CD8-positive, alpha-beta memory T cell (primary cell): ENCODE measurements around the gene TIAM2. TPM values are rescaled to one million over a fixed set of nuclear protein-coding genes. Genes with fewer than 3 reads are reported as not detected.

ENCODE experiments used
- CTCF ChIA-PET: fragments of 350-600 bp; sonication (Branson Sonifier 250); formaldehyde crosslinking; loops from one replicate; lab custom pipeline; 2021; ENCODE audit warnings: antibody characterized with exemption; lab: Charles Lee
- POLR2A ChIA-PET: fragments of 350-600 bp; sonication (Branson Sonifier 250); formaldehyde crosslinking; loops from one replicate; lab custom pipeline; 2021; ENCODE audit warnings: antibody characterized with exemption; lab: Charles Lee
- DNase-seq, 5 donors: peaks; one replicate each; pipeline versions ENCODE4 v3.0.0 to v3.0.0-alpha.2; 2020 to 2022; ENCODE audit warnings: mixed read lengths in 1 of 5
- H3K27ac ChIP-seq: one replicate; pipeline ENCODE4 v1.7.0; 2013; ENCODE audit warnings: low read depth, mild to moderate bottlenecking, low read length, moderate library complexity
- H3K27me3 ChIP-seq: 2 replicates; pipeline ENCODE4 v1.7.0; 2013; ENCODE audit warnings: low read length, mild to moderate bottlenecking; ENCODE audit not compliant: insufficient read depth, poor library complexity, severe bottlenecking
- H3K36me3 ChIP-seq: 2 replicates; pipeline ENCODE4 v1.7.0; 2013; ENCODE audit warnings: mild to moderate bottlenecking, low read length, moderate library complexity; ENCODE audit not compliant: insufficient read depth
- H3K4me1 ChIP-seq: 2 replicates; pipeline ENCODE4 v1.7.0; 2013; ENCODE audit warnings: mild to moderate bottlenecking, low read length, moderate library complexity; ENCODE audit not compliant: insufficient read depth
- H3K4me3 ChIP-seq: 2 replicates; pipeline ENCODE4 v1.7.0; 2013; ENCODE audit warnings: mild to moderate bottlenecking, low read length
- H3K9me3 ChIP-seq: 2 replicates; pipeline ENCODE4 v1.7.0; 2013; ENCODE audit warnings: mild to moderate bottlenecking, low read length
- H3K27ac Mint-ChIP-seq, 8 donors: one replicate each; pipeline ENCODE4 v1.8.0; 2020 to 2021; ENCODE audit warnings: mixed read lengths in 8 of 8, mild to moderate bottlenecking in 6 of 8, inconsistent platforms in 3 of 8, moderate library complexity in 3 of 8
- H3K27me3 Mint-ChIP-seq, 2 donors: one replicate each; pipeline ENCODE4 v1.8.0; 2020 to 2021; ENCODE audit warnings: mixed read lengths in 2 of 2, mild to moderate bottlenecking in 1 of 2, moderate library complexity in 1 of 2
- H3K36me3 Mint-ChIP-seq, 3 donors: one replicate each; pipeline ENCODE4 v1.8.0; 2020 to 2021; ENCODE audit warnings: mixed read lengths in 3 of 3, inconsistent platforms in 1 of 3, mild to moderate bottlenecking in 1 of 3
- H3K4me1 Mint-ChIP-seq, 3 donors: one replicate each; pipeline ENCODE4 v1.8.0; 2020 to 2021; ENCODE audit warnings: mixed read lengths in 3 of 3, inconsistent platforms in 1 of 3, mild to moderate bottlenecking in 1 of 3
- H3K4me3 Mint-ChIP-seq, 7 donors: one replicate each; pipeline ENCODE4 v1.8.0; 2020 to 2021; ENCODE audit warnings: mixed read lengths in 7 of 7, mild to moderate bottlenecking in 6 of 7, moderate library complexity in 4 of 7, inconsistent platforms in 2 of 7
- H3K9me3 Mint-ChIP-seq, 5 donors: one replicate each; pipeline ENCODE4 v1.8.0; 2020 to 2022; ENCODE audit warnings: mixed read lengths in 5 of 5, mild to moderate bottlenecking in 3 of 5, moderate library complexity in 2 of 5, inconsistent platforms in 1 of 5
- polyA plus RNA-seq: library from polyadenylated mRNA; unstranded; fragments of 300-500 nt; fragmentation: Illumina TruSeq; gene quantifications from one replicate; pipeline ENCODE4 v1.2.3, GENCODE V29; 2021
- total RNA-seq, 2 experiments: library from RNA; stranded (reverse); gene quantifications; one replicate each; pipeline ENCODE4 v1.2.3, GENCODE V29; 2021

TIAM2 gene
- total and polyA plus RNA-seq, 3 experiments from 2014 or later: 1.1 to 31.1 (median 24.5) TPM

GRCh38 chr6:155252581-155252980 is 257.5 kb downstream of the TIAM2 start:
- DNase-seq: no peak
- H3K27me3 Mint-ChIP-seq: no peaks in the 10 kb centered on the region
- ChIA-PET POLR2A (no interaction called here), CTCF (no interaction called here)
- H3K4me1 Mint-ChIP-seq: no peaks in the 10 kb centered on the region
- no peak overlapping the region for H3K4me3 ChIP-seq
- H3K36me3 ChIP-seq: no peaks in the 10 kb centered on the region
- no peaks in the 10 kb centered on the region for H3K27me3 ChIP-seq
- H3K9me3 Mint-ChIP-seq: no peaks in the 10 kb centered on the region
- H3K4me1 ChIP-seq: no peaks in the 10 kb centered on the region
- H3K9me3 ChIP-seq: no peaks in the 10 kb centered on the region
- H3K27ac Mint-ChIP-seq: peak overlapping the region in 2 of 8 donors; percentile 35 to 57
- H3K36me3 Mint-ChIP-seq: peaks cover 4 to 68% (median 12%) of the 10 kb centered on the region in 3 donors
- H3K27ac ChIP-seq: no peak overlapping the region
- H3K4me3 Mint-ChIP-seq: no peak overlapping the region

- no peak overlapping the region for H3K4me3 Mint-ChIP-seq
- Histone ChIP-seq H3K9me3 (no peaks in the 10 kb centered on the region), H3K4me3 (no peak overlapping the region), H3K36me3 (peaks cover 3% of the 10 kb centered on the region), H3K4me1 (no peaks in the 10 kb centered on the region), H3K27me3 (no peaks in the 10 kb centered on the region), H3K27ac (peak overlapping the region; percentile 35)
- no peaks in the 10 kb centered on the region for H3K4me1 Mint-ChIP-seq
- ChIA-PET POLR2A (no interaction called here), CTCF (no interaction called here)
- H3K27me3 Mint-ChIP-seq: no peaks in the 10 kb centered on the region
- no peaks in the 10 kb centered on the region for H3K9me3 Mint-ChIP-seq
- peak overlapping the region in 3 of 8 donors; percentile 53 to 72 (median 71) for H3K27ac Mint-ChIP-seq
- H3K36me3 Mint-ChIP-seq: peaks cover 4 to 76% (median 12%) of the 10 kb centered on the region in 3 donors
- DNase-seq: no peak
Observed at GRCh38 chr6:155253337-155253736, 258.2 kb downstream of the TIAM2 start.

- no peaks in the 10 kb centered on the region for H3K27me3 Mint-ChIP-seq
- no peak overlapping the region for H3K4me3 ChIP-seq
- no peaks in the 10 kb centered on the region for H3K9me3 Mint-ChIP-seq
- peaks cover 4 to 84% (median 12%) of the 10 kb centered on the region in 3 donors for H3K36me3 Mint-ChIP-seq
- no peak for DNase-seq
- H3K9me3 ChIP-seq: no peaks in the 10 kb centered on the region
- H3K27me3 ChIP-seq: no peaks in the 10 kb centered on the region
- POLR2A ChIA-PET: no interaction called here
- peak overlapping the region in 1 of 8 donors; percentile 56 for H3K27ac Mint-ChIP-seq
- H3K4me3 Mint-ChIP-seq: no peak overlapping the region
- no peaks in the 10 kb centered on the region for H3K4me1 ChIP-seq
- H3K27ac ChIP-seq: no peak overlapping the region
- peaks cover 3% of the 10 kb centered on the region for H3K36me3 ChIP-seq
- H3K4me1 Mint-ChIP-seq: no peaks in the 10 kb centered on the region
- CTCF ChIA-PET: no interaction called here
Observed at GRCh38 chr6:155254139-155254538, 259.0 kb downstream of the TIAM2 start.

GRCh38 chr6:155256122-155256795 is 261.1 kb downstream of the TIAM2 start:
- Mint-ChIP-seq H3K4me1 (peaks cover 0 to 2% (median under 1%) of the 10 kb centered on the region in 3 donors), H3K9me3 (no peaks in the 10 kb centered on the region), H3K27ac (peak overlapping the region in 1 of 8 donors; percentile 74), H3K4me3 (peak overlapping the region in 1 of 7 donors; percentile 63), H3K36me3 (peaks cover 4 to 92% (median 12%) of the 10 kb centered on the region in 3 donors), H3K27me3 (no peaks in the 10 kb centered on the region)
- ChIA-PET CTCF (no interaction called here), POLR2A (interaction anchor here (1.3 kb wide), 1 partner anchor 171 kb away, joined by 3 read pairs; no protein-coding TSS in a partner anchor)
- Histone ChIP-seq H3K36me3 (peaks cover 11% of the 10 kb centered on the region), H3K9me3 (no peaks in the 10 kb centered on the region), H3K27me3 (no peaks in the 10 kb centered on the region), H3K4me1 (no peaks in the 10 kb centered on the region), H3K4me3 (no peak overlapping the region), H3K27ac (no peak overlapping the region)
- no peak for DNase-seq

- H3K4me1 Mint-ChIP-seq: peaks cover 2 to 11% (median 2%) of the 10 kb centered on the region in 3 donors
- H3K4me3 Mint-ChIP-seq: no peak overlapping the region
- Histone ChIP-seq H3K4me1 (no peaks in the 10 kb centered on the region), H3K36me3 (peaks cover 11% of the 10 kb centered on the region), H3K9me3 (no peaks in the 10 kb centered on the region), H3K27ac (no peak overlapping the region), H3K4me3 (no peak overlapping the region), H3K27me3 (no peaks in the 10 kb centered on the region)
- H3K27ac Mint-ChIP-seq: no peak overlapping the region
- ChIA-PET POLR2A (no interaction called here), CTCF (no interaction called here)
- H3K9me3 Mint-ChIP-seq: no peaks in the 10 kb centered on the region
- H3K27me3 Mint-ChIP-seq: no peaks in the 10 kb centered on the region
- peaks cover 7 to 91% (median 12%) of the 10 kb centered on the region in 3 donors for H3K36me3 Mint-ChIP-seq
- DNase-seq: no peak
Observed at GRCh38 chr6:155257796-155258195, 262.7 kb downstream of the TIAM2 start.

- Mint-ChIP-seq H3K4me3 (no peak overlapping the region), H3K27ac (peak overlapping the region in 1 of 8 donors; percentile 33), H3K27me3 (no peaks in the 10 kb centered on the region), H3K36me3 (peaks cover 7 to 88% (median 10%) of the 10 kb centered on the region in 3 donors), H3K4me1 (peaks cover 2 to 13% (median 2%) of the 10 kb centered on the region in 3 donors), H3K9me3 (no peaks in the 10 kb centered on the region)
- CTCF ChIA-PET: no interaction called here
- H3K27me3 ChIP-seq: no peaks in the 10 kb centered on the region
- H3K4me3 ChIP-seq: no peak overlapping the region
- no peaks in the 10 kb centered on the region for H3K4me1 ChIP-seq
- H3K27ac ChIP-seq: no peak overlapping the region
- H3K9me3 ChIP-seq: no peaks in the 10 kb centered on the region
- no peak for DNase-seq
- POLR2A ChIA-PET: no interaction called here
- H3K36me3 ChIP-seq: peaks cover 11% of the 10 kb centered on the region
Observed at GRCh38 chr6:155259204-155259603, 264.1 kb downstream of the TIAM2 start.

GRCh38 chr6:155259897-155260296 is 264.8 kb downstream of the TIAM2 start:
- Mint-ChIP-seq H3K4me3 (no peak overlapping the region), H3K4me1 (peaks cover 2 to 17% (median 6%) of the 10 kb centered on the region in 3 donors), H3K27ac (no peak overlapping the region), H3K27me3 (no peaks in the 10 kb centered on the region), H3K9me3 (no peaks in the 10 kb centered on the region), H3K36me3 (peaks cover 7 to 88% (median 13%) of the 10 kb centered on the region in 3 donors)
- no peaks in the 10 kb centered on the region for H3K4me1 ChIP-seq
- no peaks in the 10 kb centered on the region for H3K27me3 ChIP-seq
- H3K4me3 ChIP-seq: no peak overlapping the region
- H3K27ac ChIP-seq: no peak overlapping the region
- POLR2A ChIA-PET: no interaction called here
- DNase-seq: no peak
- CTCF ChIA-PET: no interaction called here
- H3K9me3 ChIP-seq: no peaks in the 10 kb centered on the region
- peaks cover 11% of the 10 kb centered on the region for H3K36me3 ChIP-seq

GRCh38 chr6:155260686-155261085 is 265.6 kb downstream of the TIAM2 start:
- Histone ChIP-seq H3K4me1 (no peaks in the 10 kb centered on the region), H3K9me3 (no peaks in the 10 kb centered on the region), H3K36me3 (peaks cover 11% of the 10 kb centered on the region), H3K27ac (no peak overlapping the region), H3K27me3 (no peaks in the 10 kb centered on the region), H3K4me3 (no peak overlapping the region)
- POLR2A ChIA-PET: no interaction called here
- Mint-ChIP-seq H3K27ac (peak overlapping the region in 3 of 8 donors; percentile 40 to 70 (median 59)), H3K4me1 (peaks cover 2 to 17% (median 6%) of the 10 kb centered on the region in 3 donors), H3K27me3 (no peaks in the 10 kb centered on the region), H3K9me3 (no peaks in the 10 kb centered on the region), H3K36me3 (peaks cover 3 to 86% (median 8%) of the 10 kb centered on the region in 3 donors), H3K4me3 (no peak overlapping the region)
- CTCF ChIA-PET: no interaction called here
- no peak for DNase-seq
